ENCODE results near the gene ASCC2. TPM values are rescaled to one million over a fixed set of nuclear protein-coding genes. Genes with fewer than 3 reads are reported as not detected.
A peak's percentile ranks its signal among the peaks of the same experiment; 100 is the strongest.
"Not testable (repeated sequence)": the region's sequence is repeated elsewhere in the genome, so short reads cannot be mapped to it uniquely, and the experiment has no call there.

The ASCC2 gene
- total and polyA plus RNA-seq, 2 experiments from 2014 or later: 33.3 to 51.4 TPM

DNA sequence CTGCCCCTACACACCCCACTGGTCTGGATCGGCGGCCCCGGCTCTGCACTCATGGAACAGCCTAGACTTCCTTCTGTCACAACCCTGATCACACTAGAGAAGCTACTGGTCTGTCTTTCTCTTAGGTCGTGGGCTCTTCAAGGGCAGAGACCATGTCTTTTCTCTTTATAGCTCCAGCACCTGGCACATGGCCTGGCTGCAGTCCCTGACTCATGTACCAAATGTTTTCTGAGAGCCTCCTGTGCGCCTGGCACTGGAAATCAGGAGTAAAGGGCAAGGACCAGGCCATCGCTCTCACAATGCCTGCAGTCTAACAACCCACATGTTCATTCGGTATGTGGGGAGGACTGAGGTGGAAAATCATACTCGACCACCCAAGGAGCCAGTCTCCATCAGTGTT is 7.5 kb downstream of the ASCC2 start:
- Histone ChIP-seq H3K27ac (no peak overlapping the region), H4K20me1 (ENCODE audit: insufficient read depth) (no peaks in the 10 kb centered on the region), H3K36me3 (ENCODE audit: low read depth) (peaks cover 10% of the 10 kb centered on the region; the same call in 1 of the 2 replicates), H3K79me2 (ENCODE audit: insufficient read depth) (peaks cover 26% of the 10 kb centered on the region), H3K9me2 (ENCODE audit: insufficient read depth) (no peaks in the 10 kb centered on the region), H2AFZ (no peak overlapping the region), H3K9me3 (ENCODE audit: low read depth) (no peaks in the 10 kb centered on the region), H3K4me2 (ENCODE audit: unreplicated experiment) (no peak overlapping the region), H3K4me3 (no peak overlapping the region), H3K9ac (no peak overlapping the region), H3F3A (ENCODE audit: insufficient read depth) (peaks cover 8% of the 10 kb centered on the region; the same call in 1 of the 2 replicates), H3K4me1 (ENCODE audit: insufficient read depth) (no peaks in the 10 kb centered on the region), H3K27me3 (replicated peaks; ENCODE audit: insufficient read depth) (no peaks in the 10 kb centered on the region)
- in situ Hi-C loops (cut with MboI): no loop called here
- WGBS, 2 experiments (ENCODE audit: low coverage in 1 of 2, low lambda C conversion rate in 2 of 2, missing lambda C conversion rate in 2 of 2): 96 to 97% methylated on average over 8 of the region's 8 CpGs
- TF ChIP-seq EZH2phosphoT487 (IDR thresholded peaks at IDR 0.05; ENCODE audit: insufficient read depth, low read depth) (no peak), EZH2 (IDR thresholded peaks at IDR 0.05; ENCODE audit: insufficient read depth, poor library complexity, severe bottlenecking) (no peak)
- no peak for DNase-seq

DNA sequence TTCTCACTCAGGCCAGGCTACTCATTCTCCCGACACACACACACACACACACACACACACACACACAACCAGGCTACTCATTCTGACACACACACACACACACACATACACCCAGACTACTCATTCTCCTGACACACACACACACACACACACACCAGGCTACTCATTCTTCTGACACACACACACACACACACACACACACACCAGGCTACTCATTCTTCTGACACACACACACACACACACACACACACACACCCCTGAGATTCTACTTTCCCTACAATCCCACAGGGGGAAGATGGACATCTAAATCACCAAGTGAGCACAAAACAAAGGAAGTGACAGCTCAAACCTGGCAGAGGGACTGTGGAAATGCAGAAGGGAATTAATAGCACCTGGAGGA is 10.3 kb downstream of the ASCC2 start:
- WGBS, 2 experiments (ENCODE audit: low coverage in 1 of 2, low lambda C conversion rate in 2 of 2, missing lambda C conversion rate in 2 of 2): 7 to 20% methylated on average over 1 of the region's 1 CpG
- H2AFZ ChIP-seq: not testable (repeated sequence)

DNA sequence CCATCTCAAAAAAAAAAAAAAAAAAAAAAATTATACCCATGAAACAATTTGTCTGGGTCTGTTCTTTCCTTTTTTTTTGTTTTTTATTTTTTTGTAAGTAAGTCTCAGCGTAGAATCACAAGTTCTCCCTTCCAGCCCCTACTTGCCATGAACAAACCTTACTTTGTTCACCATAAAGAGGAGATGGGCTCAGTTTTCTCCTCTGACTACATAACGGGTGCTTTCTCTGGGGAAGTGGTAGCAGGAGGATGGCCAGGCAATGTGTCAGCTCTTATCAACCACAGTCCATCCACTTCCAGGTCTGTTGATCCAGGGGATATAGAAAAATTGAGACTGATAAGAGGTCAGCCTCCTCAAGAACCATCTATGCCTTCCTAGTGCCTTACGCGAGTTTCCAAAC is 11.0 kb downstream of the ASCC2 start:
- H3K27ac ChIP-seq: no peak overlapping the region
- no peak overlapping the region for H3K4me3 ChIP-seq
- peaks cover 22% of the 10 kb centered on the region for H3F3A ChIP-seq (ENCODE audit: insufficient read depth)
- WGBS, 2 experiments (ENCODE audit: low coverage in 1 of 2, low lambda C conversion rate in 2 of 2, missing lambda C conversion rate in 2 of 2): 94 to 95% methylated on average over 4 of the region's 4 CpGs
- TF ChIP-seq EZH2phosphoT487 (IDR thresholded peaks at IDR 0.05; ENCODE audit: insufficient read depth, low read depth) (no peak), EZH2 (IDR thresholded peaks at IDR 0.05; ENCODE audit: insufficient read depth, poor library complexity, severe bottlenecking) (no peak)
- no peaks in the 10 kb centered on the region for H3K27me3 ChIP-seq (replicated peaks; ENCODE audit: insufficient read depth)
- no peaks in the 10 kb centered on the region for H4K20me1 ChIP-seq (ENCODE audit: insufficient read depth)
- no peak overlapping the region for H2AFZ ChIP-seq
- no peak overlapping the region for H3K4me2 ChIP-seq (ENCODE audit: unreplicated experiment)
- H3K79me2 ChIP-seq (ENCODE audit: insufficient read depth): no peaks in the 10 kb centered on the region
- H3K36me3 ChIP-seq (ENCODE audit: low read depth): peaks cover 39% of the 10 kb centered on the region
- in situ Hi-C loops (cut with MboI): no loop called here
- peaks cover 3% of the 10 kb centered on the region for H3K4me1 ChIP-seq (ENCODE audit: insufficient read depth)
- DNase-seq: no peak
- H3K9me2 ChIP-seq (ENCODE audit: insufficient read depth): no peaks in the 10 kb centered on the region
- no peak overlapping the region for H3K9ac ChIP-seq
- no peaks in the 10 kb centered on the region for H3K9me3 ChIP-seq (ENCODE audit: low read depth)

More for the DNA sequence above, 10.3 kb downstream of the ASCC2 start:
- H3K4me3 ChIP-seq; in situ Hi-C loops (cut with MboI); H4K20me1 ChIP-seq (ENCODE audit: insufficient read depth); H3K9me2 ChIP-seq (ENCODE audit: insufficient read depth); H3K9me3 ChIP-seq (ENCODE audit: low read depth); H3K9ac ChIP-seq; H3K27me3 ChIP-seq (replicated peaks; ENCODE audit: insufficient read depth); H3K4me1 ChIP-seq (ENCODE audit: insufficient read depth); H3K4me2 ChIP-seq (ENCODE audit: unreplicated experiment); H3K27ac ChIP-seq; H3K79me2 ChIP-seq (ENCODE audit: insufficient read depth): not testable (repeated sequence)
- DNase-seq: peak; percentile 61
- peaks cover 35% of the 10 kb centered on the region for H3K36me3 ChIP-seq (ENCODE audit: low read depth)
- H3F3A ChIP-seq (ENCODE audit: insufficient read depth): peaks cover 15% of the 10 kb centered on the region; the same call in 1 of the 2 replicates

DNA sequence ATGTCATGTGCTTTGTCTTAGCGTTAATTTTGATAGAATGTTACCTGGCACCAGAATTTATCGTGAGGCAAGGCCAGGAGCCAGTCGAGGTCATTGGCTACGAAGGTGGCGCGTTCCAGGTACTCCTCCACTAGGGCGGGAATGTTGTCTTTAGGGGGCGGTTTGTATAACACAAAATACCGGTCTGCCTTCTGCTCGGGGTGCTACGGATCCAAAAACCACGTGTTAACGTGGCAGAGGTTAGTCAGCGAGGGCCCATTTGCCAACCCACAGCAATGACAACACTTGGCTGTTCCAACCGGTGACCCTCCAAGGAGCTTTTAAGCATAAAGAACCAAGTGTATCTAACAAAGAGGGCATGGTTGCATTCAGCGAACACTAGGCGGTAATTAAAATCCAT is 12.5 kb downstream of the ASCC2 start:
- Histone ChIP-seq H3K9ac (no peak overlapping the region), H3K27me3 (replicated peaks; ENCODE audit: insufficient read depth) (no peaks in the 10 kb centered on the region), H3K79me2 (ENCODE audit: insufficient read depth) (no peaks in the 10 kb centered on the region), H4K20me1 (ENCODE audit: insufficient read depth) (no peaks in the 10 kb centered on the region), H3K9me3 (ENCODE audit: low read depth) (no peaks in the 10 kb centered on the region), H3K4me2 (ENCODE audit: unreplicated experiment) (no peak overlapping the region), H2AFZ (no peak overlapping the region), H3K4me3 (no peak overlapping the region), H3K36me3 (ENCODE audit: low read depth) (peaks cover 33% of the 10 kb centered on the region), H3K27ac (no peak overlapping the region), H3F3A (ENCODE audit: insufficient read depth) (peaks cover 36% of the 10 kb centered on the region), H3K9me2 (ENCODE audit: insufficient read depth) (no peaks in the 10 kb centered on the region), H3K4me1 (ENCODE audit: insufficient read depth) (peaks cover 13% of the 10 kb centered on the region)
- no peak for DNase-seq
- WGBS, 2 experiments (ENCODE audit: low coverage in 1 of 2, low lambda C conversion rate in 2 of 2, missing lambda C conversion rate in 2 of 2): 93 to 94% methylated on average over 17 of the region's 17 CpGs
- in situ Hi-C loops (cut with MboI): no loop called here
- TF ChIP-seq EZH2phosphoT487 (IDR thresholded peaks at IDR 0.05; ENCODE audit: insufficient read depth, low read depth): no peak
- TF ChIP-seq EZH2 (IDR thresholded peaks at IDR 0.05; ENCODE audit: insufficient read depth, poor library complexity, severe bottlenecking): no peak

DNA sequence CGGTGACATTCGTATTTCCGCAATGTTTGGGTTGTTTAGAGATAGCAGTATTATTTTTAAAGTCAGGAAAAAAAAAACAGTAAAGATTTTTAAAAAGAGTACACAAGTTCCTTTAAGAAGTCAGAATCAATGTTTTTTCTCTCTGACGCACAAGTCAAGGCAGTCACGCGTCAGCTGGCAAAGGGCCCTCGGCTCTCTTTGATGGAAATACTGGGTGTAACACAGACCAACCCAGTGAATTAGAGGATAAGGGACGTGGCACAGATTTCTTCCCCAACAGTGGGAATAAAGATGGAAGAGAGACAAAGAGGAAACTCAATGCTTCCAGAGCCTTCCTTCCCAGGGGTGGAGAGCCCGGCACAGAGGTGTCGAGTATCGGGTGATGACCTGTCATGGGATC is 13.4 kb downstream of the ASCC2 start:
- peaks cover 33% of the 10 kb centered on the region for H3K36me3 ChIP-seq (ENCODE audit: low read depth)
- no peak for DNase-seq
- in situ Hi-C loops (cut with MboI): no loop called here

More for the DNA sequence above, 13.4 kb downstream of the ASCC2 start:
- TF ChIP-seq EZH2phosphoT487 (IDR thresholded peaks at IDR 0.05; ENCODE audit: insufficient read depth, low read depth): no peak
- no peak for TF ChIP-seq EZH2 (IDR thresholded peaks at IDR 0.05; ENCODE audit: insufficient read depth, poor library complexity, severe bottlenecking)
- WGBS, 2 experiments (ENCODE audit: low coverage in 1 of 2, low lambda C conversion rate in 2 of 2, missing lambda C conversion rate in 2 of 2): 74 to 76% methylated on average over 11 of the region's 11 CpGs
- Histone ChIP-seq H3K27me3 (replicated peaks; ENCODE audit: insufficient read depth) (no peaks in the 10 kb centered on the region), H2AFZ (no peak overlapping the region), H3F3A (ENCODE audit: insufficient read depth) (peaks cover 39% of the 10 kb centered on the region), H3K4me1 (ENCODE audit: insufficient read depth) (peaks cover 13% of the 10 kb centered on the region), H4K20me1 (ENCODE audit: insufficient read depth) (no peaks in the 10 kb centered on the region), H3K79me2 (ENCODE audit: insufficient read depth) (no peaks in the 10 kb centered on the region), H3K9me3 (ENCODE audit: low read depth) (no peaks in the 10 kb centered on the region), H3K27ac (no peak overlapping the region), H3K9ac (no peak overlapping the region), H3K9me2 (ENCODE audit: insufficient read depth) (no peaks in the 10 kb centered on the region), H3K4me2 (ENCODE audit: unreplicated experiment) (no peak overlapping the region), H3K4me3 (no peak overlapping the region)

Measured in GM23248 (cell line).